Panc1 (cell line): Measurements from ENCODE around the gene IPMK. TPM values are rescaled to one million over a fixed set of nuclear protein-coding genes. Genes with fewer than 3 reads are reported as not detected.

ENCODE experiments used
- ATAC-seq: fragments of 200-7000 bp; cut with Tn5 transposase; 2 replicates; pipeline ENCODE4 v1.9.1; 2020; ENCODE audit warnings: mild to moderate bottlenecking, moderate library complexity
- BruUV-seq: library from RNA; stranded (reverse); fragments of 400-500 nt; replicated peaks from 2 replicates; lab custom pipeline; 2021; lab: Mats Ljungman, UMichigan
- CTCF ChIA-PET: fragments of 300-600 bp; sonication (Branson Sonifier 250); formaldehyde crosslinking; loops from one replicate; lab custom pipeline; 2022; ENCODE audit warnings: antibody characterized with exemption; lab: Charles Lee
- POLR2A ChIA-PET: fragments of 300-600 bp; sonication (Branson Sonifier 250); formaldehyde crosslinking; loops from one replicate; lab custom pipeline; 2022; ENCODE audit warnings: antibody characterized with exemption; lab: Charles Lee
- DNase-seq: peaks from one replicate; pipeline ENCODE4 v3.0.0-alpha.2; 2010; ENCODE audit warnings: low read depth, low spot score
- H3K27ac ChIP-seq: 2 replicates; pipeline ENCODE4 v1.5.1; 2011; ENCODE audit warnings: mild to moderate bottlenecking, low read length, inconsistent platforms
- H3K27me3 ChIP-seq: fragments of 200-500 bp; sonication (Bioruptor generic); 2 replicates; pipeline ENCODE4 v1.6.0; 2014; ENCODE audit warnings: low read length, inconsistent platforms; ENCODE audit not compliant: control insufficient read depth, insufficient read depth
- H3K36me3 ChIP-seq: fragments of 200-500 bp; sonication (Bioruptor generic); 2 replicates; pipeline ENCODE4 v1.5.1; 2014; ENCODE audit warnings: inconsistent platforms, mild to moderate bottlenecking, low read length, moderate library complexity; ENCODE audit not compliant: control insufficient read depth, insufficient read depth
- H3K4me1 ChIP-seq: 2 replicates; pipeline ENCODE4 v1.5.1; 2011; ENCODE audit warnings: inconsistent platforms, mild to moderate bottlenecking, low read length, moderate library complexity; ENCODE audit not compliant: control insufficient read depth, insufficient read depth
- H3K4me3 ChIP-seq, 2 experiments: 2 replicates each; pipeline ENCODE4 v1.5.1; 2011 to 2012; ENCODE audit warnings: low read depth in 2 of 2, low read length in 2 of 2, mild to moderate bottlenecking in 2 of 2, inconsistent platforms in 1 of 2, moderate library complexity in 1 of 2
- H3K9me3 ChIP-seq: fragments of 200-500 bp; sonication (Bioruptor generic); 2 replicates; pipeline ENCODE4 v1.5.1; 2014; ENCODE audit warnings: low read depth, mild to moderate bottlenecking, inconsistent platforms, low read length, moderate library complexity; ENCODE audit not compliant: control insufficient read depth, insufficient read depth
- POLR2AphosphoS5 ChIP-seq: IDR thresholded peaks from 2 replicates; pipeline ENCODE4 v1.6.1; 2012; ENCODE audit warnings: mild to moderate bottlenecking, low read depth, low read length, moderate library complexity
- SIN3A ChIP-seq: IDR thresholded peaks from 2 replicates; pipeline ENCODE4 v1.6.1; 2012; ENCODE audit warnings: low read depth, mild to moderate bottlenecking, low read length, moderate library complexity, borderline replicate concordance; ENCODE audit not compliant: insufficient read depth
- TCF7L2 ChIP-seq: IDR thresholded peaks from 2 replicates; pipeline ENCODE4 v1.6.1; 2011; ENCODE audit warnings: mild to moderate bottlenecking, low read depth, low read length, inconsistent platforms
- in situ Hi-C: cut with HindIII; loops from 2 replicates; pipeline ENCODE4 v1.10.0; 2016; ENCODE audit warnings: low sequenced_read_pairs, low pct_unique_long_range_greater_than_20kb
- intact Hi-C: fragments of 100-400 bp; cut with micrococcal nuclease; formaldehyde crosslinking; loops from one replicate; pipeline ENCODE4 v1.10.0; 2022; ENCODE audit not compliant: unreplicated experiment
- total RNA-seq: library from RNA; stranded (reverse); gene quantifications from one replicate; pipeline ENCODE4 v1.2.1, GENCODE V29; 2021; ENCODE audit not compliant: unreplicated experiment
- TF ChIP-seq, protein P1 (sequence below), 2 experiments: IDR thresholded peaks; 2 replicates each; pipeline ENCODE4 v1.6.1; 2011 to 2012; ENCODE audit warnings: low read depth in 2 of 2, control low read depth in 1 of 2, low read length in 1 of 2, mild to moderate bottlenecking in 1 of 2, moderate library complexity in 1 of 2; ENCODE audit not compliant: insufficient read depth in 1 of 2
- TF ChIP-seq, protein P2 (sequence below): fragments of 450-650 bp; IDR thresholded peaks from 2 replicates; pipeline ENCODE4 v1.5.1; 2017; ENCODE audit warnings: mild to moderate bottlenecking

IPMK gene
- total RNA-seq, 1 experiment from 2014 or later, result 9.3 TPM

DNA sequence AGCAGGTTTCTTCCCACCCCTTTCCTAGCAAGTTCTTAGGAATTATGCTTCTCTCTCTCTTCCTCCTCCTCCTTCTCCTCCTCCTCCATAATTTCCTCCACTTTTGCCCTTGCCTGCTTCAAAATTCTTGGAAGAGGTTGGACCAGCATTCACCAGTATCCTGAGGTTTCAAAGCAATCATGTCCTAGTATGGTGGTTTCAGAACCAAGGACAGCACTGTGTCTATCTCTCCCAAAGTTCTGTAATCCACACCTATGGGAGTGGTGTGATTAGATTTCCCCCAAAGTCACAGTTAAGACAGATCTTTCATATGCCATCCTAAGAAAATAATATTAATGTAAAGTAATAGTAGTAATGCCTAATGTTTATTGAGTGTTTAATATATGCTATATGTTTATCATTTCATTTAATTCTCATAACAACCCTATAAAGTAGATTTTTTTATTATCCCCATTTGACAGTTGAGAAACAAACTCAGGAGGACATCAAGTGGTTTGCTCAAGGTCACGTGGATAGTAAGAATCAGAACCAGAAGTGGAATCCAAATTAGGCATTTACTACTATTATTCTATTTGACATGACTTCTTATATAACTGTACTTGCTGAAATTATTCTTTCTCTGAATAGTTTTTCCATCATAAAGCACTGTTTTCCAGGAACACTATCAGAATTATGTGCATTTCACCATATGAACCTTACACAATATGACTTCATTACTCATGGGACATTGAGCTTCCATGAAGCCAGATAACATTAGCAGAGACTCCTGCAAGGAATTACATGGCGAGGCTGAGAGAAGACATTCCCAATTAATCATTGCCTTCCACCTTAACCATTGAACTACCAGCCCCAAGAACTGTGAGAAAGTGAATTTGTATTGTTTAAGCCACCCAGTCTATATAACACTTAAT is 91.4 kb downstream of the IPMK start:
- intact Hi-C loops, result no loop called here
- Histone ChIP-seq H3K4me3 (no peak overlapping the region), H3K4me1 (no peaks in the 10 kb centered on the region), H3K9me3 (no peaks in the 10 kb centered on the region), H3K27me3 (no peaks in the 10 kb centered on the region; the same call in 1 of the 2 replicates), H3K36me3 (no peaks in the 10 kb centered on the region), H3K27ac (no peak overlapping the region)
- DNase-seq (no peak), ATAC-seq (no peak)
- POLR2A ChIA-PET, result no interaction called here
- CTCF ChIA-PET, result no interaction called here
- no TSS peak for BruUV-seq
- TF ChIP-seq, protein P1, sequence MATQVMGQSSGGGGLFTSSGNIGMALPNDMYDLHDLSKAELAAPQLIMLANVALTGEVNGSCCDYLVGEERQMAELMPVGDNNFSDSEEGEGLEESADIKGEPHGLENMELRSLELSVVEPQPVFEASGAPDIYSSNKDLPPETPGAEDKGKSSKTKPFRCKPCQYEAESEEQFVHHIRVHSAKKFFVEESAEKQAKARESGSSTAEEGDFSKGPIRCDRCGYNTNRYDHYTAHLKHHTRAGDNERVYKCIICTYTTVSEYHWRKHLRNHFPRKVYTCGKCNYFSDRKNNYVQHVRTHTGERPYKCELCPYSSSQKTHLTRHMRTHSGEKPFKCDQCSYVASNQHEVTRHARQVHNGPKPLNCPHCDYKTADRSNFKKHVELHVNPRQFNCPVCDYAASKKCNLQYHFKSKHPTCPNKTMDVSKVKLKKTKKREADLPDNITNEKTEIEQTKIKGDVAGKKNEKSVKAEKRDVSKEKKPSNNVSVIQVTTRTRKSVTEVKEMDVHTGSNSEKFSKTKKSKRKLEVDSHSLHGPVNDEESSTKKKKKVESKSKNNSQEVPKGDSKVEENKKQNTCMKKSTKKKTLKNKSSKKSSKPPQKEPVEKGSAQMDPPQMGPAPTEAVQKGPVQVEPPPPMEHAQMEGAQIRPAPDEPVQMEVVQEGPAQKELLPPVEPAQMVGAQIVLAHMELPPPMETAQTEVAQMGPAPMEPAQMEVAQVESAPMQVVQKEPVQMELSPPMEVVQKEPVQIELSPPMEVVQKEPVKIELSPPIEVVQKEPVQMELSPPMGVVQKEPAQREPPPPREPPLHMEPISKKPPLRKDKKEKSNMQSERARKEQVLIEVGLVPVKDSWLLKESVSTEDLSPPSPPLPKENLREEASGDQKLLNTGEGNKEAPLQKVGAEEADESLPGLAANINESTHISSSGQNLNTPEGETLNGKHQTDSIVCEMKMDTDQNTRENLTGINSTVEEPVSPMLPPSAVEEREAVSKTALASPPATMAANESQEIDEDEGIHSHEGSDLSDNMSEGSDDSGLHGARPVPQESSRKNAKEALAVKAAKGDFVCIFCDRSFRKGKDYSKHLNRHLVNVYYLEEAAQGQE (IDR thresholded peaks at IDR 0.05; ENCODE audit: insufficient read depth in 1 of 2, low read depth in 2 of 2, low read length in 1 of 2), result peak; percentile 87 to 91
- TF ChIP-seq TCF7L2 (no peak), SIN3A (no peak), POLR2AphosphoS5 (no peak)
- TF ChIP-seq, protein P2, sequence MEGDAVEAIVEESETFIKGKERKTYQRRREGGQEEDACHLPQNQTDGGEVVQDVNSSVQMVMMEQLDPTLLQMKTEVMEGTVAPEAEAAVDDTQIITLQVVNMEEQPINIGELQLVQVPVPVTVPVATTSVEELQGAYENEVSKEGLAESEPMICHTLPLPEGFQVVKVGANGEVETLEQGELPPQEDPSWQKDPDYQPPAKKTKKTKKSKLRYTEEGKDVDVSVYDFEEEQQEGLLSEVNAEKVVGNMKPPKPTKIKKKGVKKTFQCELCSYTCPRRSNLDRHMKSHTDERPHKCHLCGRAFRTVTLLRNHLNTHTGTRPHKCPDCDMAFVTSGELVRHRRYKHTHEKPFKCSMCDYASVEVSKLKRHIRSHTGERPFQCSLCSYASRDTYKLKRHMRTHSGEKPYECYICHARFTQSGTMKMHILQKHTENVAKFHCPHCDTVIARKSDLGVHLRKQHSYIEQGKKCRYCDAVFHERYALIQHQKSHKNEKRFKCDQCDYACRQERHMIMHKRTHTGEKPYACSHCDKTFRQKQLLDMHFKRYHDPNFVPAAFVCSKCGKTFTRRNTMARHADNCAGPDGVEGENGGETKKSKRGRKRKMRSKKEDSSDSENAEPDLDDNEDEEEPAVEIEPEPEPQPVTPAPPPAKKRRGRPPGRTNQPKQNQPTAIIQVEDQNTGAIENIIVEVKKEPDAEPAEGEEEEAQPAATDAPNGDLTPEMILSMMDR, result no peak
- in situ Hi-C loops, result no loop called here

DNA sequence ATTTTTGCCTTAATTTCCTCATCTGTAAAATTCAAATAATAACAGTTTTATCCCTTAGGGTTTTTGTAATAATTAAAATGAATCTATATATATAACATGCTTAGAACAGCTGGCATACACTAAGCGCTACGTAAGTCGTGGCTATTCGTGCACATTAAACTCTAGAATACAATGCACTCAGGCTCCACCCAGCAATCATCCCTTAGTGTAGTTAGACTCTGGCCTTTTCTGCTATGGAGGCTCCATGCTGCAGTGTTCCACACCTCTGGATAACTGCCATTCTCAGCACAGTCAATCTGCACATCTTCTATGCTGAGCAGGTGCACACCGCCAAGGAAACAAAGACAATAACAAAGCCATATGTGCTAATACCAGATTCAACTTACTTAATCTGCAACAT is 92.9 kb downstream of the IPMK start:
- no peak overlapping the region for H3K4me3 ChIP-seq
- no TSS peak for BruUV-seq
- intact Hi-C loops (no loop called here), in situ Hi-C loops (no loop called here)
- H3K36me3 ChIP-seq, result no peaks in the 10 kb centered on the region
- H3K4me1 ChIP-seq, result no peaks in the 10 kb centered on the region
- DNase-seq (no peak), ATAC-seq (no peak)
- H3K27me3 ChIP-seq, result peaks cover 2% of the 10 kb centered on the region; the same call in 1 of the 2 replicates
- CTCF ChIA-PET, result no interaction called here
- H3K9me3 ChIP-seq, result no peaks in the 10 kb centered on the region
- TF ChIP-seq TCF7L2, result no peak
- TF ChIP-seq SIN3A, result no peak
- TF ChIP-seq, protein P1 (IDR thresholded peaks at IDR 0.05; ENCODE audit: insufficient read depth in 1 of 2, low read depth in 2 of 2, low read length in 1 of 2), result no peak
- TF ChIP-seq, protein P2, result no peak
- TF ChIP-seq POLR2AphosphoS5, result no peak
- no peak overlapping the region for H3K27ac ChIP-seq
- POLR2A ChIA-PET, result no interaction called here
